Transverse colon (tissue), 4 donors: ENCODE results near the gene SP2. TPM values are rescaled to one million over a fixed set of nuclear protein-coding genes. Genes with fewer than 3 reads are reported as not detected.

Experiments
- DNase-seq: peaks from one replicate; pipeline ENCODE4 v3.0.0-alpha.2; 2019
- H3K27ac ChIP-seq, 4 donors: fragments of 200-600 bp; sonication (generic); 2 replicates each; pipeline ENCODE4 v1.5.1; 2016 to 2018; ENCODE audit warnings: inconsistent platforms in 4 of 4
- H3K27me3 ChIP-seq: fragments of 200-600 bp; sonication (generic); 2 replicates; pipeline ENCODE4 v1.5.1; 2017; ENCODE audit warnings: inconsistent platforms
- H3K36me3 ChIP-seq, 4 donors: fragments of 200-600 bp; sonication (generic); 2 replicates each; pipeline ENCODE4 v1.5.1; 2017 to 2019; ENCODE audit warnings: inconsistent platforms in 4 of 4
- H3K4me1 ChIP-seq, 4 donors: fragments of 200-600 bp; sonication (generic); 2 replicates each; pipeline ENCODE4 v1.5.1; 2017 to 2020; ENCODE audit warnings: inconsistent platforms in 4 of 4
- H3K4me3 ChIP-seq, 4 donors: fragments of 200-600 bp; sonication (generic); 1 replicate in 1 of 4; 2 replicates in 3 of 4; pipeline versions ENCODE4 v1.5.1 to v1.6.1; 2017 to 2019; ENCODE audit warnings: inconsistent platforms in 4 of 4
- H3K9me3 ChIP-seq, 2 donors: fragments of 200-600 bp; sonication (generic); 2 replicates each; pipeline ENCODE4 v1.5.1; 2017 to 2019; ENCODE audit warnings: inconsistent platforms in 2 of 2
- EP300 ChIP-seq: sonication (generic); formaldehyde crosslinking; IDR thresholded peaks from one replicate; pipeline ENCODE4 v1.6.1; 2017; ENCODE audit warnings: antibody characterized with exemption, low read depth
- POLR2A ChIP-seq: fragments of 450-650 bp; IDR thresholded peaks from one replicate; pipeline ENCODE4 v1.6.1; 2016; ENCODE audit warnings: antibody characterized with exemption, mild to moderate bottlenecking, moderate library complexity
- POLR2AphosphoS5 ChIP-seq, 3 donors: sonication (generic); formaldehyde crosslinking; IDR thresholded peaks; one replicate each; pipeline ENCODE4 v1.6.1; 2016; ENCODE audit warnings: antibody characterized with exemption in 3 of 3
- WGBS, 2 donors: methylation state at CpG; one replicate each; pipeline ENCODE4 v1.1.5; 2018; ENCODE audit warnings: low coverage in 1 of 2; 5-methylcytosine and 5-hydroxymethylcytosine counted together
- in situ Hi-C, 4 donors: fragments of 200-750 bp; cut with MboI; loops; one replicate each; pipeline versions ENCODE4 v1.15.0 to v1.15.1; 2017; ENCODE audit warnings: low sequenced_read_pairs in 3 of 4, low pct_ligation_motif_present in 1 of 4, low pct_unique_long_range_greater_than_20kb in 1 of 4
- intact Hi-C: fragments of 100-400 bp; cut with DNase I; formaldehyde crosslinking; loops from one replicate; pipeline ENCODE4 v1.15.1; 2023; ENCODE audit warnings: low total_unique reads
- total RNA-seq, 4 donors: library from RNA; depleted of rRNA; stranded (reverse); fragments of >200 nt; gene quantifications; one replicate each; pipeline ENCODE4 v1.1.0, GENCODE V29; 2016
- TF ChIP-seq, protein P1 (sequence below), 5 experiments: fragments of 200-600 bp in 3 of 5; fragments of 450-650 bp in 2 of 5; sonication (generic) in 3 of 5; IDR thresholded peaks; 1 replicate in 2 of 5; 2 replicates in 3 of 5; pipeline ENCODE4 v1.5.1; 2016 to 2017; ENCODE audit warnings: antibody characterized with exemption in 5 of 5, inconsistent platforms in 3 of 5, mild to moderate bottlenecking in 2 of 5, moderate library complexity in 1 of 5

The SP2 gene
- total RNA-seq, 4 donors from 2014 or later, result 8.3 to 22.1 (median 17.4) TPM

DNA sequence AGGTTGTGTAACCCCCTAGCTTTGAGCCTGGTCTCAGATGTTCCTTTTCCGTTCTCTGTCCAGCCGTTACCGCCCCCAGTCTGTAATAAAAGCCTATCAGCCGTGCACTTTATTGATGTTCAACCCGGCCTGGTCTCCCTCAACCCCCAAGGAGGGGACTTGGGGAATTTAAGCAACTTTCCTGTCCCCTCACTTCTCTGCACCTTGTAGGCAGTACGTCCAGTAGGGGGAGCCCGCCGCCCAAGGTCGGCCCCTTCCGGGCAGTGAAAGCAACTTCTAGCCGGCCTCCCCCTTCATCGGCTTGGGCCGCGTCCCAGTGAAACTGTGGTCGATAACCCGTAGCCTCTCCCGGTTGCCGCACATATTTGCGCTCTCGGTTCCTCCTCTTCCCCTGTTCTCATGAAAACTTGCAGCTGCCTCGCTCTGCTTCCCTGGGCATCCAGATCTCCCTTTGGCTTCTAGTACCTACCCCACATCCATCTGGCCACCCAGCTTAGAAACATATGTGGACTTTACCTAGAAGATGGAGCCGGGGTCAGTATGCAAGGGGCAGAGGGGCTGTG lies 53.2 kb downstream of the SP2 start:
- Histone ChIP-seq H3K4me3 (peak overlapping the region in 3 of 4 donors; percentile 9 to 25 (median 12)), H3K27ac (peak overlapping the region; percentile 88 to 93 (median 90)), H3K36me3 (no peaks in the 10 kb centered on the region), H3K9me3 (no peaks in the 10 kb centered on the region), H3K27me3 (no peaks in the 10 kb centered on the region), H3K4me1 (peaks cover 20 to 80% (median 60%) of the 10 kb centered on the region in 4 donors)
- in situ Hi-C loops (no loop called here), intact Hi-C loops (loop anchor here (5.0 to 10.0 kb wide), 2 partner anchors 47 to 104 kb away; partner anchors contain the start of gene SCRN2)
- peak; percentile 39 for TF ChIP-seq POLR2A
- TF ChIP-seq, protein P1, sequence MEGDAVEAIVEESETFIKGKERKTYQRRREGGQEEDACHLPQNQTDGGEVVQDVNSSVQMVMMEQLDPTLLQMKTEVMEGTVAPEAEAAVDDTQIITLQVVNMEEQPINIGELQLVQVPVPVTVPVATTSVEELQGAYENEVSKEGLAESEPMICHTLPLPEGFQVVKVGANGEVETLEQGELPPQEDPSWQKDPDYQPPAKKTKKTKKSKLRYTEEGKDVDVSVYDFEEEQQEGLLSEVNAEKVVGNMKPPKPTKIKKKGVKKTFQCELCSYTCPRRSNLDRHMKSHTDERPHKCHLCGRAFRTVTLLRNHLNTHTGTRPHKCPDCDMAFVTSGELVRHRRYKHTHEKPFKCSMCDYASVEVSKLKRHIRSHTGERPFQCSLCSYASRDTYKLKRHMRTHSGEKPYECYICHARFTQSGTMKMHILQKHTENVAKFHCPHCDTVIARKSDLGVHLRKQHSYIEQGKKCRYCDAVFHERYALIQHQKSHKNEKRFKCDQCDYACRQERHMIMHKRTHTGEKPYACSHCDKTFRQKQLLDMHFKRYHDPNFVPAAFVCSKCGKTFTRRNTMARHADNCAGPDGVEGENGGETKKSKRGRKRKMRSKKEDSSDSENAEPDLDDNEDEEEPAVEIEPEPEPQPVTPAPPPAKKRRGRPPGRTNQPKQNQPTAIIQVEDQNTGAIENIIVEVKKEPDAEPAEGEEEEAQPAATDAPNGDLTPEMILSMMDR (IDR thresholded peaks at IDR 0.05), result peak; percentile 90 to 95 (median 92)
- TF ChIP-seq EP300, result no peak
- peak in 2 of 3 donors; percentile 51 to 56 for TF ChIP-seq POLR2AphosphoS5 (IDR thresholded peaks at IDR 0.05)
- peak; percentile 95 for DNase-seq
- 3% methylated on average over 7 to 22 of the region's 22 CpGs for WGBS, 2 donors

DNA sequence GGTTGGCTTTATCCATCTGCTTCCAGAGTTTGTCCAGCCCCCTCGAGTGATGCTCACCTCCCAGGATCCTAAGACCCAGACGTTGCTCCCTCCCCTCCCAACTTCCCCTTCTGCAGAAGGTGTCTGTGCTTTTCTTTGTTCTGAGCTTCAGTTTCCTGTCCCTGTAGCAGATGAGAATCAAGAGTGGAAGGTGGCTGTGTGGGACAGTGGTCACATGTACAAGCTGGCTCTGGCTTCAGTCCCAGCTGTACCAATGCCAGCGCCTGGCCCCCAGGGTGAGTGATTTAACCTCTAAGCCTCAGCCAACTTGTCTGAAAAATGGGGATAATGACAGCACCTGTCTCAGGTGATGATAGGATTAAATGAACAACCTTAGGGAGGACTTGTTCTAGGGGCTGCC lies 53.9 kb downstream of the SP2 start:
- 43% methylated on average over 3 of the region's 3 CpGs; no CpG with 5 or more reads in 1 of the 2 donors for WGBS, 2 donors
- Histone ChIP-seq H3K9me3 (no peaks in the 10 kb centered on the region), H3K27me3 (no peaks in the 10 kb centered on the region), H3K4me3 (peak overlapping the region in 2 of 4 donors; percentile 12 to 25), H3K36me3 (no peaks in the 10 kb centered on the region), H3K4me1 (peaks cover 20 to 74% (median 60%) of the 10 kb centered on the region in 4 donors), H3K27ac (peak overlapping the region; percentile 88 to 93 (median 90))
- intact Hi-C loops (loop anchor here (5.0 to 10.0 kb wide), 2 partner anchors 48 to 105 kb away; partner anchors contain the start of gene SCRN2), in situ Hi-C loops (loop anchor here in 1 of 4 donors (25.0 kb wide), 1 partner anchor 113 kb away; the partner anchor contains the start of genes LRRC46, MRPL10 and SCRN2)
- no peak for DNase-seq
- TF ChIP-seq EP300 (no peak), POLR2AphosphoS5 (IDR thresholded peaks at IDR 0.05) (no peak), POLR2A (no peak)
- TF ChIP-seq, protein P1 (IDR thresholded peaks at IDR 0.05), result no peak

DNA sequence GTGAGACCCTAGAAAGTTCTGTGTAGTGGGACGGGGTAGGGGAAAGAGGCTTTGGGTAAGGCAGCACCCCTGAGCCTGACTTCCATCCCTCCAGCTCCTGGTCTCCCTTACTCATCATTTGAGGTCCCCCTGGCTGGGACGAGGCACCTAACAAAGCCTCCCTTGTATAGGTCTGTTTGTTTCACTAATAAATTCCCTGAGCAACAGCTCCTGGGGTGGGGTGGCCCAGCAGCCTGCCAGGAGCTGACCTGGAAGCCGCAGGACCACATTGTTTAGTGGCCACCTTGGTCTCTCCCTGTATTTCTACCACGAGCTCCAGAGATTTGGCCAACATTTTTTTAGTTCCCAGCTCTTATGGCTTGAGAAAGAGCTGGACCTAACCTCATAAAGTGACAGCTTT lies 54.4 kb downstream of the SP2 start:
- no peaks in the 10 kb centered on the region for H3K9me3 ChIP-seq
- no peak for DNase-seq
- H3K36me3 ChIP-seq, result no peaks in the 10 kb centered on the region
- H3K27me3 ChIP-seq, result no peaks in the 10 kb centered on the region
- peaks cover 20 to 68% (median 58%) of the 10 kb centered on the region in 4 donors for H3K4me1 ChIP-seq
- in situ Hi-C loops, result loop anchor here in 1 of 4 donors (25.0 kb wide), 1 partner anchor 113 kb away; the partner anchor contains the start of genes LRRC46, MRPL10 and SCRN2
- no peak overlapping the region for H3K4me3 ChIP-seq
- peak overlapping the region; percentile 88 to 93 (median 90) for H3K27ac ChIP-seq
- TF ChIP-seq POLR2AphosphoS5 (IDR thresholded peaks at IDR 0.05) (peak in 1 of 3 donors; percentile 3), EP300 (no peak)
- intact Hi-C loops, result no loop called here
- WGBS, 2 donors, result 20 to 59% methylated on average over 2 to 4 of the region's 4 CpGs

DNA sequence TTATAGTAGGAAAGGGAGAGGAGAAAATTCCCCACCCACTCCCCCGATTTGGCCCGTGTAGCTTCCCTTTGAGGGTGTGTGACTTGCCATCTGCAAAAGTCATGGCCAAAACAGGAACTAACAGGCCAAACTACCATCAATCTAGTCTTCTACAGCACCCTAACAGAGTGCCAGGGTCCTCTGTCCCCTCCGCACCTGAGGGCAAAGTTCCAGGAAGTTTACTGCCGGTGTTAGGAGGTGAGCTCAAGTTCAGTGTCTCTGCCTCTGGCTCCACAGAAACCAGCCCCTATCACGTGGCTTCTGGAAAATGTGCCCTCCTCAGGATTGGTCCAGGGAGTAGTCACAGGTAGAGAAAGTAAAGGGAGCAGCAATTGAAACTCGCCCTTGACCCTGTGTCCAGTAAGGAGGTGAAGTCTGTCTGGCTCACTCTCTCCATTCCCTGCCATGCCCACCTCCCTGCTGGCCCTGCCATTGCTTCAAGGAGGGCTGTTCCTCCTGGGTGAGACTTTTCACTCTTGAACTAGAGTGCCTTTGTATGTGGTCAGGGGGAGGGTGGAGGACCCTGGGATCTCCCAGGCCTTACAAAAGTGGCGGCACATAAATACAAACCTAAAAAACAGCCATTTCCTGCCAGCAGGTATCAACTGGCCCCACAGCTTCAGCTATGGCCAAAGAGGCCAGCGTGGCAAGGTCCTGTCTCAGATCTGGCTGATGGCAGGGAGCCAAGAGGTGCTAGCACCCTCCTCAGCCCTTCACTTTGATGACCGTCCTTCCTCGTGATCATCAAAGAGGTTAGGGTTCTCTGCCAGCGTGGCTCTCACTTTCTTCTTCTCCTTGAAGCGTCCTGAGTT lies 56.4 kb downstream of the SP2 start:
- H3K9me3 ChIP-seq, result no peaks in the 10 kb centered on the region
- DNase-seq, result peak; percentile 86
- peaks cover 20 to 54% (median 48%) of the 10 kb centered on the region in 4 donors for H3K4me1 ChIP-seq
- in situ Hi-C loops (loop anchor here in 1 of 4 donors (25.0 kb wide), 1 partner anchor 115 kb away; the partner anchor contains the start of genes LRRC46, MRPL10 and SCRN2), intact Hi-C loops (no loop called here)
- H3K4me3 ChIP-seq, result peak overlapping the region in 2 of 4 donors; percentile 61 to 65
- TF ChIP-seq EP300 (no peak), POLR2AphosphoS5 (IDR thresholded peaks at IDR 0.05) (peak; percentile 49 to 84 (median 57)), POLR2A (peak; percentile 54)
- H3K27me3 ChIP-seq, result no peaks in the 10 kb centered on the region
- peak overlapping the region; percentile 88 to 93 (median 90) for H3K27ac ChIP-seq
- 0 to 45% methylated on average over 2 to 12 of the region's 12 CpGs for WGBS, 2 donors
- H3K36me3 ChIP-seq, result no peaks in the 10 kb centered on the region

DNA sequence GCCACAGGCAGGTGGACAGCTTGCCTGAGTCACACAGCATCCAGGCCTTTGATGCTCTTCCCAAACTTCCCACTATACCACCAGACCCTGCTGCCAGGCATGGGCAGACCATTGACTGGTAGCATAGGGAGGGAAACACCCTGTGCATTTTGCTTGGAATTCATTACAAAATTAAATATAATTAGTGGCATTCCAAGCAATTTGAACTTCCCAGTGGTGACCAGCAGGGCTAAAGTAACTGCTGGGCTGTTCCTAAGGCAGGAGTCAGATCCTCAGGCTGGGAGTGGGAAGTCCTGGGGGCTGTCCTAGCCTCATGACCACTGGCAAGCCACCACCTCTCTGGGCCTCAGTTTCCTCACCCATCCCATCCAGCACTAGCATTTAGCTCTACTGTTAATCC lies 57.9 kb downstream of the SP2 start:
- no peak for DNase-seq
- in situ Hi-C loops (loop anchor here in 1 of 4 donors (25.0 kb wide), 1 partner anchor 117 kb away; the partner anchor contains the start of genes LRRC46, MRPL10 and SCRN2), intact Hi-C loops (no loop called here)
- H3K4me1 ChIP-seq, result peaks cover 12 to 52% (median 48%) of the 10 kb centered on the region in 4 donors
- no peaks in the 10 kb centered on the region for H3K9me3 ChIP-seq
- no peak for TF ChIP-seq POLR2A
- TF ChIP-seq, protein P1 (IDR thresholded peaks at IDR 0.05), result peak in 2 of 5 experiments; percentile 44 to 47
- H3K4me3 ChIP-seq, result peak overlapping the region in 3 of 4 donors; percentile 61 to 65 (median 61)
- H3K27me3 ChIP-seq, result no peaks in the 10 kb centered on the region
- H3K27ac ChIP-seq, result peak overlapping the region; percentile 88 to 93 (median 90)
- no peaks in the 10 kb centered on the region for H3K36me3 ChIP-seq
